BLaER1 (cell line): ENCODE measurements around the gene FGF11.

Source experiments
- H3K27ac ChIP-seq: shearing (Covaris generic); formaldehyde crosslinking; 2 replicates; pipeline ENCODE4 v1.8.1; 2022
- H3K27me3 ChIP-seq: shearing (Covaris generic); formaldehyde crosslinking; 2 replicates; pipeline ENCODE4 v1.8.1; 2022
- H3K36me3 ChIP-seq: shearing (Covaris generic); formaldehyde crosslinking; 2 replicates; pipeline ENCODE4 v1.8.1; 2022
- H3K4me1 ChIP-seq: shearing (Covaris generic); formaldehyde crosslinking; 2 replicates; pipeline ENCODE4 v1.8.1; 2022
- H3K4me2 ChIP-seq: shearing (Covaris generic); formaldehyde crosslinking; 2 replicates; pipeline ENCODE4 v1.8.1; 2022
- H3K4me3 ChIP-seq: shearing (Covaris generic); formaldehyde crosslinking; 2 replicates; pipeline ENCODE4 v1.8.1; 2022
- H3K9ac ChIP-seq: shearing (Covaris generic); formaldehyde crosslinking; 2 replicates; pipeline ENCODE4 v1.8.1; 2022
- H3K9me3 ChIP-seq: shearing (Covaris generic); formaldehyde crosslinking; 2 replicates; pipeline ENCODE4 v1.8.1; 2022
- H4K20me1 ChIP-seq: shearing (Covaris generic); formaldehyde crosslinking; 2 replicates; pipeline ENCODE4 v1.8.1; 2022
- Cebpa-rat ChIP-seq: shearing (Covaris generic); IDR thresholded peaks from 2 replicates; pipeline ENCODE4 v1.8.1; 2022

FGF11 gene

GRCh38 chr17:7439462-7440112 is at the start of gene FGF11:
Gene FGF11, plus strand, starts transcription at chr17:7439512. Its CDS starts 109 bp downstream, at chr17:7439621.
- no peak for TF ChIP-seq Cebpa-rat
- Histone ChIP-seq H3K9ac (peak within 1 kb of the TSS; percentile 48; the same call in 1 of the 2 replicates), H3K4me3 (peak within 1 kb of the TSS; percentile 76), H3K4me1 (peaks cover 54% of the 10 kb centered on the region), H3K9me3 (no peaks in the 10 kb centered on the region), H3K27ac (no peak within 1 kb of the TSS), H3K36me3 (no peaks in the 10 kb centered on the region), H3K27me3 (peaks cover 76% of the 10 kb centered on the region), H3K4me2 (peak within 1 kb of the TSS; percentile 93), H4K20me1 (peaks cover 78% of the 10 kb centered on the region)

GRCh38 chr17:7389924-7390910 is 49.1 kb upstream of the FGF11 start:
- no peak for TF ChIP-seq Cebpa-rat
- Histone ChIP-seq H3K9ac (no peak overlapping the region), H3K36me3 (peaks cover 52% of the 10 kb centered on the region), H3K4me2 (no peak overlapping the region), H3K4me3 (no peak overlapping the region), H3K27ac (no peak overlapping the region), H4K20me1 (peaks cover 17% of the 10 kb centered on the region; the same call in 1 of the 2 replicates), H3K9me3 (no peaks in the 10 kb centered on the region), H3K4me1 (peaks cover 34% of the 10 kb centered on the region), H3K27me3 (no peaks in the 10 kb centered on the region)

DNA sequence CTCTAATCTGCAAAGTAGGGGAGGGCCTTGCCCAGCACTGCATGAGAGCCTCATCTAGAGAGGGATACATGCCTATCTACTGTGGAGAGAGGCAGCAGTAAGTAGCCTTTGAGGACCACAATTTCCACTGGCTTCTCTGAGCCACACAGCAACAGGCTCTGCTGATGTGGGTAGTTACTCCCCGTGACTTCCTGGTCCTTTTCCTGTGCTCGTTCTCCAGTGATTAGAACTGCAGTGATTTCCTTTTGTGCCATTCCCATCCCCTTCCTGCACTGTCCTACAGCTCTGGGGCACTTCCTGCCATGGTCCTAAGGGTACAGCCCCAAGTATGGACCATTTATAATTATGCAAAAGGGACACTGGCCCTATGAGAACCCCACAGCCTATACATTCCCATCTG is 48.0 kb upstream of the FGF11 start:
- H3K36me3 ChIP-seq = peaks cover 52% of the 10 kb centered on the region

DNA sequence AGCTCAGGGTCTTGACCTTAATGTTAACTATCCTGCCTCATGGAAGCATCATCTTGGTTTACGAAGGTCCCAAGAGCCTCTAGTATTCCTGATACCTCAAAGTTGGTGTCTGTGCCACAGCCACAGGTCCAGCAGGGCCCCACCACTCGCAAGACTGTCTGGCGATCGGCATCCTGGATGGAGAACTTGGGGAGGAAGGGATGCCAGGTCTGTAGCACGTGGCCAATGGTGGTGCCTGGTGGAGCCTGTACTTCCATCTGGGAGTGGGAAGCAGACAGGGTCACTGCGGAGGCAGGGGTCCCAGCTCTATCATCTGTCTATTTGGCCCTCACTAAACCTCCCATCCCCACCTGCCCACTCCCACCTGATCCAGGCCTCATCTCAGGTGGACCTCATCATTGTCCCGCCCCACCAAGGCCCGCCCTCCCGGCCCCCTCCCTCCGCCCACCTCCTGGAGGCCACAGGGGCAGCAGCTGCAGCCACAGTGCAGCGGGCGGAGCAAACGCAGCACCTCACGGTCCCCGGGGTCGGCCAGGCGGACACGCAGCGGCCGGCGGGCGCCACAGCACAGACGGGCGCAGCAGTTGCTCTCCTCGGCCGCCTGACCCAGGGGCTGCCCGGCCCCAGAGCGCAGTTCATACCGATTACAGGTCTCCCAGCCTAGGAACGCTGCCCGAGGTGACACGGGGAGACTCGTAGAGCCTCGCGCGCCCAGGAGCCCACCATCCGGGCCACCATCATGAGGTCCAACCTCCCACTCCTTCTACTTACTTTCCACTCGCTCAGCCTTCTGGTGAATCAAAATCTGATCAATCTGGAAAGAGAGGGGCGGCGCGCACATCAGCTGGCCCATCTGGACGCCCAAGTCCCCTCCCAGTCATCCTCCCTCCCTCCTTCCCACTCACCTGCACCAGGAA is 46.4 kb upstream of the FGF11 start:
- Histone ChIP-seq H3K4me3 (peak overlapping the region; percentile 90), H3K27me3 (no peaks in the 10 kb centered on the region), H3K27ac (peak overlapping the region; percentile 88), H3K9me3 (no peaks in the 10 kb centered on the region), H3K4me2 (peak overlapping the region; percentile 97), H3K36me3 (peaks cover 48% of the 10 kb centered on the region), H4K20me1 (0 out of 2 replicates have a peak, but pooled peaks cover 7% of the 10 kb centered on the region), H3K9ac (peak overlapping the region; percentile 87), H3K4me1 (peaks cover 37% of the 10 kb centered on the region)
- TF ChIP-seq Cebpa-rat = no peak

More for the DNA sequence above, 48.0 kb upstream of the FGF11 start:
- Histone ChIP-seq H4K20me1 (peaks cover 12% of the 10 kb centered on the region; the same call in 1 of the 2 replicates), H3K4me1 (peaks cover 37% of the 10 kb centered on the region), H3K27me3 (no peaks in the 10 kb centered on the region), H3K9ac (no peak overlapping the region), H3K4me3 (no peak overlapping the region), H3K9me3 (no peaks in the 10 kb centered on the region), H3K4me2 (peak overlapping the region; percentile 40), H3K27ac (no peak overlapping the region)
- TF ChIP-seq Cebpa-rat = no peak

GRCh38 chr17:7393613-7394451 is 45.5 kb upstream of the FGF11 start:
- peak overlapping the region; percentile 90 for H3K4me3 ChIP-seq
- no peaks in the 10 kb centered on the region for H3K27me3 ChIP-seq
- H4K20me1 ChIP-seq = 0 out of 2 replicates have a peak, but pooled peaks cover 4% of the 10 kb centered on the region
- H3K9me3 ChIP-seq = no peaks in the 10 kb centered on the region
- peak overlapping the region; percentile 88 for H3K27ac ChIP-seq
- TF ChIP-seq Cebpa-rat = no peak
- peaks cover 40% of the 10 kb centered on the region for H3K36me3 ChIP-seq
- H3K9ac ChIP-seq = peak overlapping the region; percentile 87
- peaks cover 32% of the 10 kb centered on the region for H3K4me1 ChIP-seq
- H3K4me2 ChIP-seq = peak overlapping the region; percentile 97

DNA sequence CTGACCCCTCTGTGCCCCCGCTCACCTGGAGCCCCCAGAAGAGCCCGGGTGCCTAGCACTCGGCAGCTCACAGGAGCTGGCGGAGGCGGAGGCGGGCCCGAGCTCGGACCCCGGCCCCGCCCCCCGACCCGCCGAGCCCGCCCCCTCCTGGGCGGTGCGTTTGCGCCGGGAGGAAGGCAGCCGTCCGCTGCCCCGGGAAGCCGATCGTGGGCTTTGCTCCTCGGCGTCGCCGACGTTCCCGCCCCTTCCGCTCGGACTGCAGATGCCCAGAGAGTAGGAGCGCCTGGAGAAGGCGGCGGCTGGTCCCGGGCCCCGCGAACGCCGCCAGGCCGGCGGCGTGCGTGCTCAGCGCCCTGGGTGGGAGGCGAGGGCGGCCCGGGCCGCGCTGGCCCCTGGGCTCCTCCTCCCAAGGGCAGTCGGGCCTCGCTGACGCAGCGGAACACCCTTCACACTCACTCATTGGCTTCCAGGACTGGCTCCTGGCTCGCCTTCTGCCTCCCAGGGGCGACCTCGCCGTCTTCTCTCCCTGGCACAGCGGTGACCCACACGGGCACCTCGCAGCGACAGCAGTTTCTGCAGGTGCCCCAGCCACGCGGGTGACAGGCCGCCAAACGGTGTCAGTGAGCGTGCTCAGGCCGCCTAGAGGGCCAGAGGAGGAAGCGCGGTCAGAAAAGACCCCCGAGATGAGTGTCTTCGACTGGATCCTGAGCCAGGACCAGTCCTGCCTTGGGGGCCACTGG is 44.7 kb upstream of the FGF11 start, which contains the start of gene PLSCR3:
Gene PLSCR3, minus strand, starts transcription at position 74 of the 740 bp plus-strand sequence. CDS start 415 bp downstream, outside the sequence.
- Histone ChIP-seq H3K27me3 (no peaks in the 10 kb centered on the region), H3K27ac (peak within 1 kb of the TSS; percentile 88), H4K20me1 (no peaks in the 10 kb centered on the region), H3K4me3 (peak within 1 kb of the TSS; percentile 90), H3K36me3 (peaks cover 32% of the 10 kb centered on the region), H3K4me1 (peaks cover 26% of the 10 kb centered on the region), H3K9ac (peak within 1 kb of the TSS; percentile 87), H3K4me2 (peak within 1 kb of the TSS; percentile 97), H3K9me3 (no peaks in the 10 kb centered on the region)
- TF ChIP-seq Cebpa-rat = no peak

GRCh38 chr17:7396147-7396546 is 43.2 kb upstream of the FGF11 start:
- Histone ChIP-seq H3K4me1 (peaks cover 23% of the 10 kb centered on the region), H3K27me3 (no peaks in the 10 kb centered on the region), H3K36me3 (peaks cover 16% of the 10 kb centered on the region), H3K9ac (no peak overlapping the region), H3K9me3 (no peaks in the 10 kb centered on the region), H3K4me3 (no peak overlapping the region), H3K27ac (no peak overlapping the region), H4K20me1 (no peaks in the 10 kb centered on the region), H3K4me2 (no peak overlapping the region)
- TF ChIP-seq Cebpa-rat = no peak

DNA sequence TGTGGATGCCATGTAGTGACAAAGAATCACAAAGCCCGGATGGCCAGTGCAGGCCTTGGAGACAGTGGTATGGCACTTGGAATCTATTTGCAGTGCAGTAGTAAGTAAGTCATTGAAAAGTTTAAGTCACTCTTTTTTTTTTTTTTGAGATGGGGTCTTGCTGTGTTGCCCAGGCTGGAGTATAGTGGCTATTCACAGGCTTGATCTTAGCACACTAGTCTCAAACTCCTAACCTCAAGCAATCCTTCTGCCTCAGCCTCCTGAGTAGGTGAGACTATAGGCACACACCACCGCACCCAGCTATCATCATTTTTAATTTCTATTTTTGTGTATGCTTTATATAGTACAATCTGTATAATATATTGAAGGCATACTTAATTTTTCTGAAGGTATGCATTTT is 40.7 kb upstream of the FGF11 start:
- Histone ChIP-seq H3K9me3 (no peaks in the 10 kb centered on the region), H3K4me3 (no peak overlapping the region), H3K4me1 (peaks cover 18% of the 10 kb centered on the region), H3K4me2 (no peak overlapping the region), H3K9ac (no peak overlapping the region), H3K27me3 (no peaks in the 10 kb centered on the region), H4K20me1 (peaks cover 8% of the 10 kb centered on the region; the same call in 1 of the 2 replicates), H3K27ac (no peak overlapping the region), H3K36me3 (no peaks in the 10 kb centered on the region)
- no peak for TF ChIP-seq Cebpa-rat
